Activated T-cell treated with anti-CD3 and anti-CD28 coated beads, Interleukin-2, amount 50 U/mL, for 72 hours (primary cell): ENCODE results near the gene DUSP22. TPM values are rescaled to one million over a fixed set of nuclear protein-coding genes. Genes with fewer than 3 reads are reported as not detected.

Source experiments
- ATAC-seq, 2 donors: fragments of 150-1000 bp; cut with Tn5 transposase; replicated peaks in 1 of 2; 2 replicates each; pipeline ENCODE4 v1.10.0; 2021; ENCODE audit warnings: moderate library complexity in 2 of 2, mild to moderate bottlenecking in 1 of 2
- DNase-seq, 2 donors: peaks; one replicate each; pipeline ENCODE4 v3.0.0; 2021 to 2022; ENCODE audit warnings: mixed read lengths in 1 of 2
- H3K27ac Mint-ChIP-seq: one replicate; pipeline ENCODE4 v1.8.0; 2022; ENCODE audit warnings: mild to moderate bottlenecking, moderate library complexity, mixed read lengths
- H3K27me3 Mint-ChIP-seq: one replicate; pipeline ENCODE4 v1.8.0; 2022; ENCODE audit warnings: low read depth, mixed read lengths
- H3K36me3 Mint-ChIP-seq, 2 donors: one replicate each; pipeline ENCODE4 v1.8.0; 2022; ENCODE audit warnings: mixed read lengths in 2 of 2, mild to moderate bottlenecking in 1 of 2; ENCODE audit not compliant: insufficient read depth in 2 of 2
- H3K4me1 Mint-ChIP-seq: one replicate; pipeline ENCODE4 v1.8.0; 2022; ENCODE audit warnings: low read depth, mixed read lengths
- H3K4me3 Mint-ChIP-seq, 2 donors: one replicate each; pipeline ENCODE4 v1.8.0; 2022; ENCODE audit warnings: mild to moderate bottlenecking in 2 of 2, mixed read lengths in 2 of 2, moderate library complexity in 2 of 2
- H3K9me3 Mint-ChIP-seq, 2 donors: one replicate each; pipeline ENCODE4 v1.8.0; 2022; ENCODE audit warnings: mixed read lengths in 2 of 2
- total RNA-seq, 2 donors: library from RNA; stranded (reverse); gene quantifications; one replicate each; pipeline ENCODE4 v1.2.3, GENCODE V29; 2022

DUSP22 gene
- total RNA-seq, 2 donors from 2014 or later, result 43.6 to 48.6 TPM

DNA sequence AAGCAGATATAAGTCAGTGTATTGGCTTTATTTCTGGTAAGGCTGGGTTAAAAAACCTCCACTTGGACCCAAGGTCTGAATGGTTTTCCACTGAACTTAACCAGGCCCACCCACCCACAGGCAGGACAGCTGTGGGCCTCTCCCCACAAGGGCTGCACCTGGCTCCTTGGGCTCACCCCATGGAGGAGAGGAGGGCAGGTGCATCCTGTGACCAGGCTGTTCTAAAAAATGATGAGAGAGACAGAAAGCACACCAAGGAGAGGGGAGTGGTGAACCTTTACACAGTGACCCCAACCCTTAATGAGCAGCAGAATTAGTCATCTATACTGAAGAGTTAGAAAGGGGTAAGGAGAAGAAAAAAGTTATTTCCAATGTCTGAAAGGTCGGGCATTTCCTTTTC lies 34.5 kb upstream of the DUSP22 start:
- H3K4me1 Mint-ChIP-seq, result peaks cover 51% of the 10 kb centered on the region

GRCh38 chr6:259316-259715 lies 33.0 kb upstream of the DUSP22 start:
- no peak overlapping the region for H3K4me3 Mint-ChIP-seq

More for the DNA sequence above, 34.5 kb upstream of the DUSP22 start:
- no peak for ATAC-seq
- H3K4me3 Mint-ChIP-seq, result no peak overlapping the region
- DNase-seq, result no peak
- H3K36me3 Mint-ChIP-seq, result no peaks in the 10 kb centered on the region
- H3K27me3 Mint-ChIP-seq, result no peaks in the 10 kb centered on the region
- H3K27ac Mint-ChIP-seq, result no peak overlapping the region
- peaks cover 0 to 7% of the 10 kb centered on the region in 2 donors for H3K9me3 Mint-ChIP-seq

DNA sequence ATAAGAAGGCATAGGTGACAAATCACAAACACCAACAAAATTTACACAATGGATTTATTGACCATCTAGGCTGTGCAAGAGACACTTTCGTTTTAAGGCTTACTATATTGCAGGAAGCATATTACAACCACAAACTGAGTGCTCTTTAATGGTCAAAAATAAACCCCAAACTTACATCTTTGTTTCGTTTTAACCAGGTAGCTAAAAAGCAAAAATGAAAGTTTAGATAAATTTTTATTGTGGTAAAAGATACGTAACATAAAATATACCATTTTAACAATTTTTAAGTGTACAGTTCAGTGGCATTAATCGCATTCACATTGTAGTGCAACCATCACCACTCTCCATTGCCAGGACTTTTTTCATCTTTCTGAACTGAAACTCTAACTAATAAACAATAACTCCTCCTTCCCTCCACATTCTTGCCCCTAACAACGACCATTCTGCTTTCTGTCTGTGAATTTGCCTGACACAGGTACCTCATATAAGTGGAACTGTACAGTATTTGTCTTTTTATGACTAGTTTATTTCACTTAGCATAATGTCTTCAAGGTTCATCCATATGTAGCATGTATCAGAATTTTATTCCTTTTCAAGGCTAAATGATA lies 32.3 kb upstream of the DUSP22 start:
- peaks cover 0 to 7% of the 10 kb centered on the region in 2 donors for H3K9me3 Mint-ChIP-seq
- no peak for ATAC-seq
- no peak overlapping the region for H3K27ac Mint-ChIP-seq
- DNase-seq, result no peak
- peaks cover 37% of the 10 kb centered on the region for H3K4me1 Mint-ChIP-seq
- H3K36me3 Mint-ChIP-seq, result no peaks in the 10 kb centered on the region
- peak overlapping the region; percentile 10 to 11 for H3K4me3 Mint-ChIP-seq
- no peaks in the 10 kb centered on the region for H3K27me3 Mint-ChIP-seq

More at GRCh38 chr6:259316-259715, 33.0 kb upstream of the DUSP22 start:
- H3K27ac Mint-ChIP-seq, result no peak overlapping the region
- H3K27me3 Mint-ChIP-seq, result no peaks in the 10 kb centered on the region
- peaks cover 37% of the 10 kb centered on the region for H3K4me1 Mint-ChIP-seq
- ATAC-seq (no peak), DNase-seq (no peak)
- peaks cover 0 to 7% of the 10 kb centered on the region in 2 donors for H3K9me3 Mint-ChIP-seq
- no peaks in the 10 kb centered on the region for H3K36me3 Mint-ChIP-seq

- peaks cover 0 to 3% of the 10 kb centered on the region in 2 donors for H3K9me3 Mint-ChIP-seq
- DNase-seq (no peak), ATAC-seq (no peak)
- H3K27ac Mint-ChIP-seq, result no peak overlapping the region
- H3K4me1 Mint-ChIP-seq, result peaks cover 8% of the 10 kb centered on the region
- H3K4me3 Mint-ChIP-seq, result no peak overlapping the region
- no peaks in the 10 kb centered on the region for H3K27me3 Mint-ChIP-seq
- no peaks in the 10 kb centered on the region for H3K36me3 Mint-ChIP-seq
Measured at GRCh38 chr6:264626-265025, 27.7 kb upstream of the DUSP22 start.

GRCh38 chr6:268394-268935 lies 23.8 kb upstream of the DUSP22 start:
- Mint-ChIP-seq H3K4me1 (peaks cover 24% of the 10 kb centered on the region), H3K27ac (no peak overlapping the region), H3K36me3 (peaks cover 0 to 1% of the 10 kb centered on the region in 2 donors), H3K27me3 (no peaks in the 10 kb centered on the region), H3K4me3 (no peak overlapping the region), H3K9me3 (peaks cover 0 to 6% of the 10 kb centered on the region in 2 donors)
- DNase-seq, result no peak
- no peak for ATAC-seq

GRCh38 chr6:273551-274058 lies 18.7 kb upstream of the DUSP22 start:
- no peak for ATAC-seq
- Mint-ChIP-seq H3K4me3 (no peak overlapping the region), H3K27ac (no peak overlapping the region)

GRCh38 chr6:277746-278145 lies 14.5 kb upstream of the DUSP22 start:
- H3K4me1 Mint-ChIP-seq, result peaks cover 3% of the 10 kb centered on the region
- no peak for DNase-seq
- no peak overlapping the region for H3K4me3 Mint-ChIP-seq
- H3K27ac Mint-ChIP-seq, result no peak overlapping the region
- H3K9me3 Mint-ChIP-seq, result peaks cover 0 to 3% of the 10 kb centered on the region in 2 donors
- H3K27me3 Mint-ChIP-seq, result no peaks in the 10 kb centered on the region
- H3K36me3 Mint-ChIP-seq, result peaks cover 4 to 5% of the 10 kb centered on the region in 2 donors
- no peak for ATAC-seq

More at GRCh38 chr6:273551-274058, 18.7 kb upstream of the DUSP22 start:
- Mint-ChIP-seq H3K4me1 (peaks cover 24% of the 10 kb centered on the region), H3K27me3 (no peaks in the 10 kb centered on the region), H3K36me3 (peaks cover 0 to 1% of the 10 kb centered on the region in 2 donors), H3K9me3 (peaks cover 0 to 5% of the 10 kb centered on the region in 2 donors)
- DNase-seq, result no peak

GRCh38 chr6:278494-278893 lies 13.8 kb upstream of the DUSP22 start:
- Mint-ChIP-seq H3K9me3 (peaks cover 0 to 1% of the 10 kb centered on the region in 2 donors), H3K4me3 (no peak overlapping the region), H3K36me3 (peaks cover 2 to 5% of the 10 kb centered on the region in 2 donors), H3K27ac (no peak overlapping the region), H3K27me3 (no peaks in the 10 kb centered on the region), H3K4me1 (no peaks in the 10 kb centered on the region)
- DNase-seq (no peak), ATAC-seq (no peak)

DNA sequence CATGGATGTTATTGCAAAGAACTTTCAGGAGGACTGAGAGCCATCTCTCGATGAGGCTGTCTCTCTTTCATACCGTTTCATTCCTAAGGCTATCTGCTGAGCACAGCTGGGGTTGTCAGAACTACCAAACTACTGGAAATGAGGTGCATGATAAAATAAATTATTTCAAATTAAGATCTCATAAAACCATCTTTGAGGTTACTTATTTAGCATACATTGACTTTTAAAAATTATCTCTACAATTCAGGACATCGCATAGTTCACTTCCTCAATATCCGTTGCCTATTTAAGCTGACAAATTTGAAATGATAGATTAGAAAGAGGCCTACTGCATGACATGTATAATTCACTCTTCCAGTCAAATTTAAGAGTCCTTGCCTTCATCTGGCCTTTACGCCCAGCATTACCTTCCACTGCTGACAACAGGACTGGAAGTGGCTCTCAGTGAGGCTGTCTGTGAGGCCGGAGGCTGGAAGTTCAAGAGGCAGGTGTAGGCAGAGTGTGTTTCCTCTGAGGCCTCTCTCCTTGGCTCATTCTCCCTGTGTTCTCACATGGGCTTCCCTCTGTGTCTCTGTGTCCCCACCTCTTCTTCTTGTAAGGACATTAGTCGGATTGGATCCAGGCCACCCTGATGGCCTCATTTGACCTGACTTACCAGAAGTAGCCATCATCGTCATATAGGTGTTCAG lies 12.8 kb upstream of the DUSP22 start:
- H3K27ac Mint-ChIP-seq, result no peak overlapping the region
- peaks cover 2 to 5% of the 10 kb centered on the region in 2 donors for H3K36me3 Mint-ChIP-seq
- DNase-seq, result no peak
- H3K9me3 Mint-ChIP-seq, result peaks cover 0 to 1% of the 10 kb centered on the region in 2 donors
- H3K27me3 Mint-ChIP-seq, result no peaks in the 10 kb centered on the region
- no peak overlapping the region for H3K4me3 Mint-ChIP-seq
- H3K4me1 Mint-ChIP-seq, result no peaks in the 10 kb centered on the region
- ATAC-seq, result no peak

DNA sequence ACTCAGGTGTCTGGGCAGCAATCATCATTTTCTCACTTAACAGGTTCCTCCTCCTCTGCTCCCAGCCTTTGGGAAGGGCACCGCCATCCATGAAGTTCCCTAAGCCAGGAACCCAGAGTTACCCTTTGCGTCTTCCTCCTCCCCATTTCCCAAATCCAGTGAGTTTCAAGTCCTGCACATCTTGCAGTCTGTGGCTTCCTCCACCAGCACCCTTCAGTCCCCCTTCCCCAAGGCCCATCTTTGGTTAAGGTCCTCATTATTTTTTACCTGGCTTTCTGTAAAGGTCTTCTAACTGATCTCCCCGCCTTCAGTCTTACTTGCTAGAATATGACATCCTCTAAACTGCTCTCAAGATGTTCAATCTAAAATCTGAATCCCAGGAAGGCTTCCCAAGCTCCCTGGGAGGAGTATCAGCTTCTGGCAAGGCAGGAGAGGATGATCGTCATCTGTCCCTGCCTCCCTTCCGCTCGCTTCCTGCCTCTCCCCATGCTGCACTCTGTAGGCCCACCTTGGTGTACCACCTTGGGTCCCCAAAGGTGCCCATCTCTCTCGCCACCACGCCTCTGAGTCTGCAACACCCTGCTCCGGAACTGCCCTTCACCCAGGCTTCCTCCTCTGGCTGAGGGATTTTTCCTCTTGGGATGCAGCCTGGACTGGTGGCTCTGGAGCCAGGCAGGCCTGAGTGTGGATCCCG lies 11.4 kb upstream of the DUSP22 start:
- Mint-ChIP-seq H3K4me3 (no peak overlapping the region), H3K36me3 (peaks cover 2 to 5% of the 10 kb centered on the region in 2 donors), H3K4me1 (peaks cover 11% of the 10 kb centered on the region), H3K27ac (no peak overlapping the region), H3K9me3 (peaks cover 0 to 1% of the 10 kb centered on the region in 2 donors), H3K27me3 (no peaks in the 10 kb centered on the region)
- ATAC-seq (no peak), DNase-seq (no peak)

DNA sequence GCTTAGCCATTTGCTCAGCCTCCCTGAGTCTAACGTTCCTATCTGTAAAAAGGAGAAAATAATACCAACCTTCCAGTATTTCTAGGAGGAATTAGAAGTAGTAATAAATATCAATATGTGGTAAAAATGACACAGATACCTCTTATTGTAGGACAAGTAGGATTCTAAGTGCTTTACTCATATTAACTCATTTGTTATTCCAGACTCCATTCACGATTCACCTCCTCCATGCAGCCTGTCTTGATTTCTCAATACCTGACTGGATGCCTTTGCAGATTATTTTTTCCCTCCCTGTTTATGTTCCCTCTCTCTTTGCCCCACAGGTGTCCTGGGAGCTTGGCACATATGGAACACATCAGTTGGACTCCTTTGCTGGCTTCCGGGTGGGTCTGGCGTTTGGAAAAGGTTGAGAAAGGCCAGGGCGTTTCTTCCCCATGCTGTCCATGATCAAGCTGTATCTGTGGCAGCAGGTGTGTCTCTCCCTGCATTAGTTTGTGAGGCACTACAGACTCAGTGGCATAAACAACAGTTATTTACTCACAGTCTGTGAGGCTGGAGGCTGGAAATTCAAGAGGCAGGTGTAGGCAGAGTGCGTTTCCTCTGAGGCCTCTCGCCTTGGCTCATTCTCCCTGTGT lies 10.7 kb upstream of the DUSP22 start:
- no peak overlapping the region for H3K4me3 Mint-ChIP-seq
- DNase-seq, result no peak
- peaks cover 2 to 5% of the 10 kb centered on the region in 2 donors for H3K36me3 Mint-ChIP-seq
- peaks cover 15% of the 10 kb centered on the region for H3K4me1 Mint-ChIP-seq
- ATAC-seq, result no peak
- H3K9me3 Mint-ChIP-seq, result peaks cover 0 to 1% of the 10 kb centered on the region in 2 donors
- H3K27me3 Mint-ChIP-seq, result no peaks in the 10 kb centered on the region
- H3K27ac Mint-ChIP-seq, result no peak overlapping the region

DNA sequence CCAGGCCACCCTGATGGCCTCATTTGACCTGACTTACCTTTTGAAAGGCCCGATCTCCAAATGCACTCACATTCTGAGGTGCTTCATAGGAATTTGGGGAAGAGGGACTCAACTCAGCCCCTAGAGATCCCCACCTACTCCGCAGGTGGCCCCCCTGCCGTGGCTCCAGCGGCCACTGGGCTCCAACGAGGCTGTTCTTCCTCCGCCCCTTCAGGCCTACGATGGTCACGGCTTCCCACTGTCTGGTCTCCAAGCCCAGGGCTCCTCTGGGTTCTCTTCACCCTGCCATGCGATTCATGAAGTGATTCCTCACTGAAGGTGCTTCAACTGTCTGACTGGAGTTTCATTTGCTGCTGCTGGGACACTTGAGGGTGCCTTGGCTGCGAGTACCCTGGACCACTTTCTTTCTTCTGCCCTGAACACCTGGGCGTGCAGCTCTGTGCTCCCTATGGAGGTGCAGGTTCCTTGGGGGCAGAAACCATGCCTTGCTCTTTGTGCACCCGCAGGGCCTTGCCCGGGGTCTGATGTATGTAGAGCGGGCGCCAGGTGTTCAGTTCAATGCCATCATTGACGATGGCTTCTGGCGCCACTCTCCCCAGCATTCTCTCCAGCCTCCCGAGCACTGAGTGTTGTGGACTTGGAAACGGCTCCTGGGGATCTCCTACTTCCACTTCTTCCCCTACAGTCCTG lies 10.0 kb upstream of the DUSP22 start:
- H3K4me1 Mint-ChIP-seq, result peaks cover 22% of the 10 kb centered on the region
- H3K27ac Mint-ChIP-seq, result no peak overlapping the region

More for the DNA sequence above, 10.0 kb upstream of the DUSP22 start:
- peaks cover 2 to 5% of the 10 kb centered on the region in 2 donors for H3K36me3 Mint-ChIP-seq
- no peak overlapping the region for H3K4me3 Mint-ChIP-seq
- peaks cover 0 to 1% of the 10 kb centered on the region in 2 donors for H3K9me3 Mint-ChIP-seq
- DNase-seq (no peak), ATAC-seq (no peak)
- H3K27me3 Mint-ChIP-seq, result no peaks in the 10 kb centered on the region
